Activated CD4-positive, alpha-beta T cell treated with anti-CD3 and anti-CD28 coated beads, Interleukin-2, Interleukin-6, amounts not matched to agents 100 ng/mL and 50 ng/mL, durations not matched to agents 16 hours and 8 hours (primary cell): ENCODE data around the gene LHFPL3.
"Not testable (repeated sequence)": the region's sequence is repeated elsewhere in the genome, so short reads cannot be mapped to it uniquely, and the experiment has no call there.

Experiments
- DNase-seq: peaks from one replicate; pipeline ENCODE4 v3.0.0-alpha.2; 2020

Gene LHFPL3

DNA sequence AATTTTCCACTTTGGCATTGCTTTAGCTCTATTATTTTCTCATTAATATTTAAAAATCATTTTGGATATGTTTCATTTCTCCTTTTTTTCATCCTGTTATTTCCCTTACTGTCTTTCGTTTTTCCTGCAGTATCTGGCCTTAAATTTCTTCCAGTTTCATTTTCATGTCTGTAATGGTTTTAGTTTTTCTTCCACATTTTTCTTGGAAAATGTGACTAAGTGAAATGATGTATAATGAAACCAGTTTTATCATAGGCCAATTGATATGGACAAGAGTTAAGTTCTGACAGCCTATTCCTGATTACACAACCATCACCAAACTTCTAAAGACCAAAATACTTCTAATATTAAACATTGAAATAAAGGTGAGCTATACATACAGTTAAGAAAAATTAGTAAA, 158.5 kb downstream of the LHFPL3 start:
- DNase-seq: no peak

DNA sequence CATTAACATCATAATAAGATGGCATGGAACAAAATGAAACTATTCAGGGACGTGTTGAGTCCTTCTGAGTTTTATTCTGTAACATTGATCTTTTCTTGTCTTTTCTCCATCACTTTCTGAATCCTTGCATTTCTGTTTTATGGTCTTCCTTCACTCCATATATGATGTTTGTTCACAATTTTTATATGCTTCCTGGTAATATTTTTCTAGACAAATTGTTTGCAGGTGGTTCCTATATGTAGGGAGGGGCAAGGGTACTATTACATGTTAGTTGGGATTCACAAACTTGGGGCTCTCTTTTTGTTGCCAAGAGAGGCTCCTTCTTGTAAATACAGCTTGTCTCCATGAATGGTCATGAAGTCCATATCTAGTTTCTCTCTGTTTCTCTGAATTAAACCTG, 159.2 kb downstream of the LHFPL3 start:
- DNase-seq: no peak

DNA sequence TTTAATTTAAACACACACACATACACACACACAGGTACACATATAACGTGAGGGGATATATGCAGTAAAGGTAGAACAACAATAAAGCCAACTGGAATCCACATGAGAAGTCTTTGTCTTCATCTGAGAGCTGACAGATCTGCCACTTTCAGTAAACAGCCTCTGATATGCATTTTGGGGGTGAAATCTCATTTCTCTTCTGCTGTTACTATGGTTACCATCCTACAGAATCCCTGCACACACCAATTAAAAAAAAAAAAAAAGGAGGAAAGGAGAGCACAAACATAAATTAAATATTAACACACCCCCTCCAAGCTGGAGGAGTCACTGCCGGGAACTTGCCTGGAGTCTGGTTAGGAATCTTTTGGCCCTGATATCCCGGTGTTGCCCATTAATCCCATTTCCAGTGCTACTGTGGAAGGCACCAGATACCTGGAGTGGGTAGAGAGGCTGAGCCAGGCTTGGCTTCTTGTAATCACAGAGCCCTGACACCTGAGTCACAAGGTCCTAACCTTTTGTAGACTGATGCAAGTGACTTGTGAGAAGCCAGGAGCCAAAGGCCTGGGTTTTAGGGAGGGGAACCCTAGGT, 169.1 kb downstream of the LHFPL3 start:
- DNase-seq: no peak

DNA sequence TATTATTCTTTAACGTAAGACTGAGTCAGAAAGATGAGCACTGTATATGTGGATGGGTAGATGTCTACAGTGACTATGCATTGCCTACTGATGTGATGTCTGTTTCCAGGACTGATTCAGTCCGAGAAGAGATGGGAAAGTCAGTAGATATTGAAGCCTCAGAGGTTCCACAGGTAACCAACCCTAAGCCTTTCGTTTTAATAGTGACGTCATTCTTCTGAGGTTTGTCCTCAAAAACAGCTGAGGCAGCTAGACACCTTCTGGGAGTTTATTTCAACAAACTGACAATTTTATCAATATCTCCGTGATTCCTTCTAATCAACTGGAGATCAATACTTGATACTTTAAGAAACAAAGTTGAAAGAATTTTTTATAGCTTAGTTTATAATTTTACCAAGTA, 171.6 kb downstream of the LHFPL3 start:
- DNase-seq: no peak

DNA sequence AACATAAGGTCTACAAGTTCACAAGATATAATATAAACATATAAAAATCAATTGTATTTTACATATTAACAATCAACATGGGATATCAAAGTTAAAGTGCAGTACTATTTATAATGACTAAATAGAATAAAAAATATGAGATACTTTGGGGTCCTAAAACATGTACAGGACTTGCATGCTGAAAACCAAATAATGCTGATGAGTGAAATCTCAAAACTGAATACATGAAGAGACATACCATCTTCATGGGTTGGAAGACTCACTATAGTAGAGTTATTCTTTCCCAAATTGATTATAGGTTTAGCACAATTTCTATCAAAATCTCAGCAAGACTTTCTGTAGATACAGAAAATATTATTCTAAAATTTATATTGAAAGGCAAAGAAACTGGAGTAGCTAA, 181.5 kb downstream of the LHFPL3 start:
- no peak for DNase-seq

DNA sequence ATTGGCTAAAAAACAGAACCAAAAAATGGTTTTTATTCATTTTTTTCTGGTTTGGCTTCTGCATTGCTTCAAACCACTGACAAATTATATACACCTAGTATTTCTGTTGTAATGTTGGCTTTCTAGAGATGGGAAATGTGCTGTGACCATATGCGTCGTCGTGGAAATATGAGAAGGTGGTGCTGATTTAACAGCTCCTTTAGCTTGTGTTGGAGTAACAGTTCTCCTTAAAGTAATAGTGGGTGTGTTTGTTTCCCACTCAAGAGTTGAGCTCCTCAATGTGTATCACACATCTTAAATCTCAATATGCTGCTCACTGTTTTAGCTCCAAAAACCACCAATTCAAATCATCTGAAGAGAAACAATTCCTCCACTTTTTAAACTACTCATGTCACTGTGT, 196.4 kb downstream of the LHFPL3 start:
- no peak for DNase-seq

DNA sequence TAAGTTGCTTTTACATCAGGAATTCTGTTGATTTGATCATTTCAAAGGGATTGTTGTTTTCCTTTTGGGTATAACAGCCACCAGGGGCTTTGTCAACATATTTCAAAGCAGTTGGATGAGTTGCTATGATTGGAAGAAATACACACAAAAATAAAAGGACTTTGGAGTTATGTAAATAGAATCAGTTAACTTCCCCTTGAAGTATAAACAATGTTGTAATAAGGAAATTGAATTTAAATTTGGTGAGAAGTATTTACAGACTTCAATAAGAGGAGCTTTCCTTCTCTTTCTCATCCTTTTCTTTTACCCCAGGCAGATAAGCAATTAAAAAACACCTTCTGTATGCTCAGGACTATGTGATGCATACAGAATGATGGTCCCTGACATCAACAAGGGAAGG, 199.7 kb downstream of the LHFPL3 start:
- DNase-seq: no peak

DNA sequence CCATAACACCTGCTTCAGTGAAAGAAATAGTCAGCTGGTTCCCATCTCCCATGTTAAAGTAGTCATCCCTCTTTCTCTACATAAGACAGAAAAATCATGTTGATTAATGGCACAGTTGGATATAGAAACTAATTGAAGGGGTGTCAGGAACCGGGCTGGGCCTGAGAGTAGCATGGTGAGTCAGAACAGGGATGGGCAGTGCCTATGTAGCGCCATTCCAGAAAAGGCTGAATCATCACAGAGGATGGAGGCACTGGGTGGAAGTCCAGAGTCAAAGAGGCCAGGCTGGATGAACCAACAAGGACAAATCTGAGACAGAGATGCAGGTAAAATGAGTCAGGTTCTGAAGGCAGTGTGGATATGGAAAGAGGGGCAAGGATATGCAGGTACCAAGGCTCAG, 201.2 kb downstream of the LHFPL3 start:
- no peak for DNase-seq

DNA sequence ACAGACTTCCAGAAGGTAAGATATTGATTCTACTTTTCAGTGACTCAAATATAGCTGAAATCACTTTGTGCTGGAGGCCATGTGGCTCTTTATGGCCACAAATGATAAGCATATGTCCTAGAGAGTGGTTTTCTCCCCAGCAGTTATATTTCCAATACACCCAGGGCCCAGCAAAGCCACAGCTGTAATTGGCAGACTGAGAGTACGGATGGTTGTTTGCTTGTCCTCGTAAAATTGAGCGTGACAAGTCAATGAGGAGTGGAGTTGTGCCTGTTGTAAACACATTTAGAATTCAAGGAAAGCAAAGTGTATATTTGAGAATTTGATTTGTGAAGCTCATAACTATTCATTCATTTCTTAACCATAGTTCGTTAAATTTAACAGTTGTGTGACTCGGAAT, 201.8 kb downstream of the LHFPL3 start:
- no peak for DNase-seq

DNA sequence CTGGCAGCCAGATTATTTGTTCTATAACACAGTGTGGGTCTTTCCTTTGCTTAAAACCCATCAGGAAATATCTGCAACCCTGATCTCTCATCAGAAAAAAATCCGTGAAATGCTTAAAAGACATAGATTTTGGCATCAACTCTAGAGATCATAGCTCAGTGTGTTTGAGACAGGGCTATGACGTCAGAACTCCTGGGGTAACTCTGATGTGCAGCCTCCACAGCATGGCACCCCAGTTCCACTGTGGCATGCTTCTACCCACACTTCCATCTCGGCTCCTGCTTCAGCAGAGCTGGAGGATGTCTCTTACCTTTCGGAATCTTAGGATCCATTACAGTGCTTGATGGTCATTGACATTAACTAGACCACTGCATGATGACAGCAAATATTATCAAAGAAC, 205.7 kb downstream of the LHFPL3 start:
- no peak for DNase-seq

DNA sequence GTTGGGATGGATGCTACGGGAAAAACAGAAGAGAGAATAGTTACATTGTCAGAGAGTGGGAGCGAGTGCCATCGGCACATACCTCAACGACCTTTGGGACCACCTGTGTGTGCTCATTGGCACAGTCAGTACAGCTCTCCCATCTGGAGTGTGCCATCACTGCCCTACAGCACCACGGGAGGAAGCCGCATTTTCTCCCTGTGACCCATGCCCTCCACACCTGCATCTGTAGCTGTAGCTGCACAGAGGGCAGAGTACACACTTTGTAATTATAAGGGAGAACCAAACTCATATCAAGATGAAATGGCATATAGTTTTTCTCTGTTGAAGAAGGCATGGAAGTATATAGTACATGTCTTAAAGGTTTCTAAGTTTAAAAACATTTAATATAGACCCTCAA, 207.4 kb downstream of the LHFPL3 start:
- DNase-seq: no peak

DNA sequence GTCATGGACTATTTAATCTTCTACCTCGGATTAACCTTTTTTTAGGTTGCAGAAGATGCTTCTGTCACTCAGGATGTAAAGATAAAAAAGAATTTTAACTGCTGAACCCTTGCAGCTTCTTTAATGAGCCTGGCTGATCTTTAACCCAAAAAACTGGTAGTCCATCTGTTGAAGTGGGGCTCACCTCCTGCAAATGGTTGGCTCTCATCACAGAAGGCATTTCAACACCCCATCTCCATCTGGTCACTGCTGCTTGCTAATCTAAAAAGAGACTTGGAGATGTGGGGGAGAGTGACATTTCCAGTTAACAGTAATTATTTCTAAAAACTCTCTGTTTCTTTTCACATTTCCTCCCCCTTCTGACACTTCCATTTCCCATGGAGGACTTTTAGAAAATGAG, 208.6 kb downstream of the LHFPL3 start:
- DNase-seq: no peak

DNA sequence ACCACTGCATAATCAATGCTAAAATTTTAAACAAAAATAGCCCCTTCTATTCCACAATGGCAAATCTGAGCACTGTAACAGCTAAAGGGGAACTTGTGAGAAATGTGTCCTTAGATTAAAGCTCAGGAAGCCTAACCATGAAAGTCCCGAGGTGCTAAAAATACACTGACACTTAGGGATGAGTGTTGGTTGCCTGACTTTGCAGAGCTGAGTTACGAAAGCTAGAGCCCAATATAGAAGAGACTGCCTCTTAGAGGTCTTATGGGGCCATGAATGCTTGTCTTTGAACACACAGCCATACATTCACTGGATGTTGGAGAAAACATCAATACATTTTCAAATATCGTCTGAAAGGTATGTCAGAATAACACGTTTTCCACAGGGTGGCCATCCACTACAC, 209.7 kb downstream of the LHFPL3 start:
- no peak for DNase-seq

DNA sequence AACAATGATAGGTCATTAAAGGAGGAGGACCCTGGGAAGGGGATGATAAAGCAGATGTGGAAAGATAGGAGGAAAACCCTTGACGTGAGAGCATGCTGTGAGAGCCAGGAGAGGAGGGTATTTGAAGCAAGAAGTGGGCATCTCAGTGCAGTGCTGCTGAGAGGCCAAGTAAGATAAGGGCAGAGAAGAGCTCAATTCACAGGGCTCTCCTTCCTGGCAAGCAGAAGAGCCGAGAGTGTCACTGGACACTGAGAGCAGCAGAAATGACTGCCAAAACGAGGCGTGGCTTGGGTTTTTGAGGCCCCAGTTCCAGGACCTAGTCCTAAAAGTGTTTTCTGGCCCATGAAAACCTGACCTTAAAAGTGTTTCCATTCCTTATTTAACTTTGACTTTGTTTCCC, 213.5 kb downstream of the LHFPL3 start:
- DNase-seq: no peak

DNA sequence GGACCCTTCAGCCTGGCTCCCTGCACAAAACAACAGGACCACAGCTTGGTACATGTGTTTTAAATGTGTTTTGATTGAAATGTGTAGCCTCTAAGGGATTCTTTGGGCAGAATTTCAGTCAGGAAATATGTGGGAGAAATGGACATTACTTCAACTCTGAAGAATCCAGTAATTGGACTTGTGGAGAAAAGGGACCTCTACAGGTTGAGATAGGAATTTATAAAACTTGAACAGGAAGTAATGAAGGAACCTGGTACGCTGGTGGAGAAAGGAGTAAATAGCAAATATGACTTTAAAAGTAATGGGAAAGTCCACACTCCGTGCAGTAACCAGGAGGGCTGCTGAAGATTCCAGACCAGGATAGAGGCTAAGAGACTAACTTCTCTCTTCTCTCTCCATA, 220.5 kb downstream of the LHFPL3 start:
- DNase-seq: no peak

DNA sequence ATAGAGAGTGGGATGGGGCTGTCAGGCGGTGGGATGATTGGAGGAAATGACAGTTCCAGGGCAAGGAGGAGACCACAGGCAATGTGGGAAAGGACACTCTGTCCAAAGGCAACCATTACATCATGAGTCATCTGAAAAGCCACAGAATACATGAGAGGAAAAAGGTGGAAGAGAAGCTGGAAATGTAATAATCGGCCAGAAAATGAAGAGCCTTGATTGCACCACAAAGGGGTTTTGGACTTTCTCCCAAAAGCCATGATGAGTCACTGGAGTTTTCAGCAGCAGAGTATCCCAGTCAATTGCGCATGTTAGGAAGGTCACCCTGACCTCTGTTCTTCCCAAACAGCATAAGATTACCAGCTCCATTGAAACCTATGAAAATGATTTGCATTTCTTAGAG, 222.0 kb downstream of the LHFPL3 start:
- DNase-seq: no peak

DNA sequence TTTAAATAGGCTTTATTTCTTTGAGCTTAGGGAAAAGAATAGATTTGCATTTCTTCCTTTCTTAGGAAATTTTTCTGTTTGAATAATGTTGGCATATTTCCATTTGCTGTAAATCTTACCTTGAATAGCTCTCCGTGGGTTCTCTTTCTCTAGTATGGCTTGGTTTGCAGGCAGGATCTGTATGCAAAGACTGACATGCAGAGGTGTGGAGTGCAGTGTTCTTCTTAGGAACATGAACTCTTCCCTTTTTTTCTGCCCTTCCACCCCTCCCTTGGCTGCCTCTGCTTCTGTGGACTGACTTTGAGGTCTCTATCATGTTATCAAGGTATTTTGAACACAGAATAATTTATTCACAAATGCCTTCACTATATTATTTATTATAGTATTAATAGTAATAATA, 222.8 kb downstream of the LHFPL3 start:
- no peak for DNase-seq

DNA sequence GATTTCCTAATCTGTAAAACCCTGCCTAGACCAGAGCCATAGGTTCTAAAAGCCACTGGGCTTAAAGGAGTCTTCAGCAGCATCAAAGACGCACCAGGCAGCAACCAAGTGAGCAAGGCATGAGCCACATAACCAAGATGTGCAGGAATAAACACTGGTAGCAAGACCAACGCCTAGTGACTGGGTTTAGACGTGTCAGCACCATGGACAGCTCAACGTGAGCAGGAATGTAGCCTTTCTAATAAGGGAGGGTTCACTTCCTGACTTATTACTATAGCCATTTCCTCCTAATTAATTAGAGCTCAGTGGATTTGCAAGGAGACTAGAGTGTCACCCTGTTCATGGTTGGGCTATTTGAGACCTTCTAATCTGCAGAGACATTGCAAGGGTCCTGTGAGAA, 223.7 kb downstream of the LHFPL3 start:
- DNase-seq: peak; percentile 32

DNA sequence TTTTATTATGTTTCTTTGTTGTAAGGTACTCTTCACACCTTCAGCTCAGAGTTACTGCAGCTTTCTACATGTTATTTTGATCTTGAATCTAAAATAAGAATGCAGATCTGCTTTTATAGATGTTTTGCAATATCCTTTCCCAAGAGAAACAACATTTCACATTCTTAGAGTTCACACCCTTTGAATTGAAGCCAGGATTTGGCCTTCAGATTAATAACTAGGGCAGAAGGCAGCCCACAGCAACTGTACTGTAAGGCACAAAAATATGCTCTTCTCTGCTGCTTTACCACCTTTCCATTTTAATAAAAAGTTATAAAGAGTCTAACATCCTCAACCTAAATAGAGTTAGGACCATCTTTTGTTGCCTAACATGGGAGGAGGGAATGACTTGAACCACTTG, 224.7 kb downstream of the LHFPL3 start:
- DNase-seq: no peak

DNA sequence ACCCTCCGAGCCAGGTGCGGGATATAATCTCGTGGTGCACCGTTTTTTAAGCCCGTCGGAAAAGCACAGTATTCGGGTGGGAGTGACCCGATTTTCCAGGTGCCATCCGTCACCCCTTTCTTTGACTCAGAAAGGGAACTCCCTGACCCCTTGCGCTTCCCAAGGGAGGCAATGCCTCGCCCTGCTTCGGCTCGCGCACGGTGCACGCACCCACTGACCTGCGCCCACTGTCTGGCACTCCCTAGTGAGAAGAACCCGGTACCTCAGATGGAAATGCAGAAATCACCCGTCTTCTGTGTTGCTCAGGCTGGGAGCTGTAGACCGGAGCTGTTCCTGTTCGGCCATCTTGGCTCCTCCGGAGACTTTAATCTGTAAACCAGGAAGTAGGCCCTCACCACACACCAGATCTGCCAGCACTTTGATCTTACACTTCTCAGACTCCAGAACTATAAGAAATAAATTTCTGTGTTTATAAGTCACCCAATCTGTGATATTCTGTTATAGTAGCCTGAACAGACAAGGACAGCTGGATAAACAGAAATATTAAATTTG, 235.0 kb downstream of the LHFPL3 start:
- not testable (repeated sequence) for DNase-seq

DNA sequence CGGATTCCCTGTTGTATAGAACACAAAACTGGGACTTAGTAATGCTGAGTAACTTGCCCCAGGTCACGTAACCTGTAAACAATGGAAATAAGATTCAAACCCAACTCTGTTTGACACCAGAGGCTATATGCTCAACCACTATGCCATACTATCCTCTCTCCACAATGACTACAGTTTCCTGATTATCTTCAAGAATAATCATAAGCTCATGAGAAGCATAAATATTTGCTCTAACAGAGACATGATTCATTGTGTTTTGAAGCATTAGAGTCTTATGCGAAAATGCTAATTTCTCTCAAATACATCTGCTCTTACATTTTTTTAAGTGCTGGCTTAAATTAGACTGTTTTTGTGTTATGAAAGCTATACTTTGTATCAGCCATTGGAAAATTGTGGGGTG, 241.3 kb downstream of the LHFPL3 start:
- DNase-seq: no peak

DNA sequence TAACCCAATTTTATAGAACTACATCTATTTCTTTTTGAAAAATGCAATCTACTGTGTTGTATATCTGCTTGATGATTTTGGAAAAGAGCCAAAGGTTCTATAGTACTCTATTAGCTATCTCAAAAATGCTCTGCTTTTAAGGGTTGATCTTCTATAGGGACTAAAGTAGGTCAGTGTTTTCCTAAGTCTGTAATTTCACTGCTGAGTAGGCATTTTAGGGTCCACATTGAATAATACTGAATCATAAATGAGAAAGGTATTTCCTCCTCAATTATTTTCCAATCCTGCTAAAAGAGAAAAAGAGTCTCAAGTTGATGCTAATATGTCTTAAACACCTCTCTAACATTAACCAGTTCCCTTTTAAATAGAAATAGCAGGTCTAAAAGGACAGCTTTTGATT, 244.2 kb downstream of the LHFPL3 start:
- no peak for DNase-seq

DNA sequence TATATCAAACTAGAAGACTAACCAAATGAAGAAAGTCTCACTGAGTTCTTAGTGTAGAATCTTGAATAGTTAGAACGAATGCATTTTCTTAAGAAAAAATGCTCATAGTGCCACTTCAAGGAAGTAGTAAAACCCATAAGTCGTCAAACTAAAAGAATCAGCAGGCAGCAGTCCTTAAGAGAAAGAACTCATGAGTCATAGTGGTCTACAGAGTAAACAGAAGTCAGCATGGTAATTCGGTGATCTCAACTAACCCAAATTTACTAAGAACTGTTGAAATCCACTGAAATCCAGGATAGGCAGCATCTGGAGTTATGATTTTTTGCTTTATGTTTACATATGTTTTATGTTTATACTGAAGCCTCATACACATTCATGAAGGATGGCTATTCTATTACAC, 256.2 kb downstream of the LHFPL3 start:
- DNase-seq: no peak

DNA sequence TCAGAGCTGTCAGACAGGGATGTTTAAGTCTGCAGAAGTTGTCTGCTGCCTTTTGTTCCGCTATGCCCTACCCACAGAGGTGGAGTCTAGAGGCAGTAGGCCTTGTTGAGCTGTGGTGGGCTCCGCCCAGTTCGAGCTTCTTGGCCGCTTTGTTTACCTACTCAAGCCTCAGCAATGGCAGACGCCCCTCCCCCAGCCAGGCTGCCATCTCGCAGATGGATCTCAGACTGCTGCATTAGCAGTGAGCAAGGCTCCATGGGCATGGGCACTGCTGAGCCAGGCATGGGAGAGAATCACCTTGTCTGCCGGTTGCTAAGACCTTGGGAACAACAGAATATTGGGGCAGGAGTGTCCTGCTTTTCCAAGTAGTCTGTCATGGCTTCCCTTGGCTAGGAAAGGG, 267.2 kb downstream of the LHFPL3 start:
- DNase-seq: not testable (repeated sequence)

DNA sequence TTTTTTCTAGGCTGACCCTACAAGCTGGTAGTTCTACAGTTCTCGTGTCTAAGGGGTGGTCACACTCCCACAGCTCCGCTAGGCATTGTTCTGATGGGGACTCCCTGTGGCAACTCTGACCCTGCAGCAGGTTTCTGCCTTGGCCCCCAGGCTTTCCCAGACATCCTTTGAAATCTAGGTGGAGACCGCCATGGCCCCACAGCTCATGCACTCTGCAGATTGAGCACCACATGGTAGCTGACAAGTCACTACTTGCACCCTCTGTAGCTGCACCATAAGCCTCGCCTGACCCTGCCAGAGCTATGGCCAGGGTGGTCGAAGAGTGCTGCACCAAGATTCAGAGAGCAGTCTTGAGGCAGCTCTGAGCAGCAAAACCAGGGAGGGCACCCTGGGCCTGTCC, 275.6 kb downstream of the LHFPL3 start:
- no peak for DNase-seq

DNA sequence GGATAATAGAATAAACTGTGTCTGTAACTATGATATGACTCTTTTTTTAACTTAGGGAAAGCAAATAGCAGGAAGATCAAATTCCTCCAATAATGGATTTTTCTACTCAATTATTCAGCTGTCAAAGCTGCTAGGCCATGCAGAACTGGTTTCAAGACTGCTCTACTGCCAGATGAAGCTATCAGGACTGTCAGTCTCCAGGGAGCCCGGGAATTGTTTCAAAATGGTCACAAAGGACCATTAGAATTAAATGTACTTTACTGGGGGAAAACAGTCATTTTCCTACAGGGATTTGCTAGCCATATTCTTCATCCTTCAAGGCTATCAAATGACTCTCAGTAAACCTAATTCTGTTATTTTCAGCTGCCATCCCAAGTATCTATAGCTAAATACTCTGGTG, 276.3 kb downstream of the LHFPL3 start:
- DNase-seq: no peak
